Colonic mucosa (tissue), 4 donors: Measurements from ENCODE around the gene DPP10. TPM values are rescaled to one million over a fixed set of nuclear protein-coding genes. Genes with fewer than 3 reads are reported as not detected.

Experiments used
- DNase-seq: peaks from one replicate; pipeline ENCODE4 v3.0.0-alpha.2; 2020
- H3K27ac ChIP-seq: fragments of 200-600 bp; one replicate; pipeline ENCODE4 v1.8.0; 2021
- H3K27me3 ChIP-seq: fragments of 200-600 bp; one replicate; pipeline ENCODE4 v1.8.0; 2021
- H3K36me3 ChIP-seq: fragments of 200-600 bp; one replicate; pipeline ENCODE4 v1.8.0; 2021
- H3K4me1 ChIP-seq: fragments of 200-600 bp; one replicate; pipeline ENCODE4 v1.8.0; 2021; ENCODE audit warnings: mild to moderate bottlenecking
- H3K4me3 ChIP-seq: fragments of 200-600 bp; one replicate; pipeline ENCODE4 v1.8.0; 2021
- H3K9ac ChIP-seq, 2 donors: one replicate each; pipeline ENCODE4 v1.7.0; 2013; ENCODE audit warnings: control low read depth in 2 of 2, low read depth in 2 of 2, low read length in 2 of 2
- H3K9me3 ChIP-seq: fragments of 200-600 bp; one replicate; pipeline ENCODE4 v1.8.0; 2021
- CTCF ChIP-seq: fragments of 200-600 bp; IDR thresholded peaks from one replicate; pipeline ENCODE4 v1.8.0; 2022; ENCODE audit warnings: antibody characterized with exemption, mild to moderate bottlenecking
- intact Hi-C: fragments of 100-400 bp; cut with DNase I; formaldehyde crosslinking; loops from one replicate; pipeline ENCODE4 v1.14.1; 2022
- total RNA-seq, 2 donors: library from RNA; stranded (reverse); fragmentation: NEBNext Ultra II Directional in 1 of 2; extraction: Animal tissue kit (Norgen Biotek cat#: 25700) in 1 of 2; gene quantifications; one replicate each; pipeline ENCODE4 v1.2.1, GENCODE V29; 2021
- donor health status: healthy.
- donor health status: DM: no; HTN: no; CAD: no.
- donor health status: DM: no; HTN: no; CAD: no.

Gene DPP10
- total RNA-seq, 2 donors from 2014 or later: 6.0 to 8.1 TPM

- intact Hi-C loops: no loop called here
- DNase-seq: no peak
- Histone ChIP-seq H3K27ac (no peak overlapping the region), H3K9me3 (no peaks in the 10 kb centered on the region), H3K36me3 (no peaks in the 10 kb centered on the region), H3K4me1 (no peaks in the 10 kb centered on the region), H3K27me3 (no peaks in the 10 kb centered on the region), H3K4me3 (no peak overlapping the region), H3K9ac (no peak overlapping the region)
- no peak for TF ChIP-seq CTCF
Observed at GRCh38 chr2:114787486-114787885, 345.0 kb downstream of the DPP10 start.

GRCh38 chr2:114789989-114790388 is 347.5 kb downstream of the DPP10 start:
- Histone ChIP-seq H3K4me1 (no peaks in the 10 kb centered on the region), H3K27me3 (no peaks in the 10 kb centered on the region), H3K27ac (no peak overlapping the region), H3K36me3 (no peaks in the 10 kb centered on the region), H3K4me3 (no peak overlapping the region), H3K9me3 (no peaks in the 10 kb centered on the region), H3K9ac (no peak overlapping the region)
- no peak for TF ChIP-seq CTCF
- DNase-seq: no peak
- intact Hi-C loops: no loop called here

DNA sequence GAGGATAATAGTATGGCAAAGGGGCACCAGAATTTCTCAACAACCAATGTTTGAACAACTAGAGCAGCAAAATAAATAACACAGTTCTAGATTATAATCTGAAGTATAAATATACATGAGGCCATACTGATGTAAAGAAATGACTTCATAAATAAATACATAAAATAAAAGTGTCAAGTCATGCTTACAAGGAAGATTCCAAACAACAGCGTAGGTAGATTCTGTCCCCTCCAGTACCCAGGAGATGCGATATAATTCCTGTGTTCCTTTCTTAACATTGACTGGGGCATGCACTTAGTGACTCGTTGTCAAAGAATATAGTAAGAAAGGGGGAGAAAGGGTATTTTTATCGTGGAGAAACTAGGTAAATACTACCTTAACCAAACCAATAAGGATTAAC is 355.1 kb downstream of the DPP10 start:
- Histone ChIP-seq H3K9ac (no peak overlapping the region), H3K4me1 (no peaks in the 10 kb centered on the region), H3K27me3 (no peaks in the 10 kb centered on the region), H3K9me3 (no peaks in the 10 kb centered on the region), H3K27ac (no peak overlapping the region), H3K36me3 (no peaks in the 10 kb centered on the region), H3K4me3 (no peak overlapping the region)
- TF ChIP-seq CTCF: no peak
- DNase-seq: no peak
- intact Hi-C loops: no loop called here

- Histone ChIP-seq H3K27ac (no peak overlapping the region), H3K9me3 (no peaks in the 10 kb centered on the region), H3K27me3 (no peaks in the 10 kb centered on the region), H3K4me1 (no peaks in the 10 kb centered on the region), H3K36me3 (no peaks in the 10 kb centered on the region), H3K4me3 (no peak overlapping the region), H3K9ac (no peak overlapping the region)
- no peak for DNase-seq
- intact Hi-C loops: no loop called here
- TF ChIP-seq CTCF: no peak
Observed at GRCh38 chr2:114797942-114798341, 355.5 kb downstream of the DPP10 start.

- Histone ChIP-seq H3K27ac (no peak overlapping the region), H3K9ac (no peak overlapping the region), H3K4me1 (no peaks in the 10 kb centered on the region), H3K36me3 (no peaks in the 10 kb centered on the region), H3K9me3 (no peaks in the 10 kb centered on the region), H3K27me3 (no peaks in the 10 kb centered on the region), H3K4me3 (no peak overlapping the region)
- no peak for DNase-seq
- no peak for TF ChIP-seq CTCF
- intact Hi-C loops: no loop called here
Observed at GRCh38 chr2:114800371-114800770, 357.9 kb downstream of the DPP10 start.

- H3K9me3 ChIP-seq: no peaks in the 10 kb centered on the region
- intact Hi-C loops: no loop called here
- no peaks in the 10 kb centered on the region for H3K36me3 ChIP-seq
- no peak overlapping the region for H3K27ac ChIP-seq
- no peak for TF ChIP-seq CTCF
- no peak overlapping the region for H3K4me3 ChIP-seq
- no peak overlapping the region for H3K9ac ChIP-seq
- H3K27me3 ChIP-seq: no peaks in the 10 kb centered on the region
- no peak for DNase-seq
- H3K4me1 ChIP-seq: no peaks in the 10 kb centered on the region
Observed at GRCh38 chr2:114805195-114805594, 362.8 kb downstream of the DPP10 start.
